Nephron progenitor cell (in vitro differentiated cells): ENCODE measurements around the gene RIPOR3.
A peak's percentile ranks its signal among the peaks of the same experiment; 100 is the strongest.

Experiments used
- DNase-seq: peaks from one replicate; pipeline ENCODE4 v3.0.0; 2021
- H3K27ac Mint-ChIP-seq: 2 replicates; pipeline ENCODE4 v1.8.0; 2021; ENCODE audit warnings: mild to moderate bottlenecking, moderate library complexity, mixed read lengths
- H3K27me3 Mint-ChIP-seq: 2 replicates; pipeline ENCODE4 v1.8.0; 2021; ENCODE audit warnings: mild to moderate bottlenecking, low read depth, mixed read lengths; ENCODE audit not compliant: poor library complexity
- H3K36me3 Mint-ChIP-seq: 2 replicates; pipeline ENCODE4 v1.8.0; 2021; ENCODE audit warnings: low read depth, mixed read lengths
- H3K4me1 Mint-ChIP-seq: 2 replicates; pipeline ENCODE4 v1.8.0; 2021; ENCODE audit warnings: mixed read lengths
- H3K4me3 Mint-ChIP-seq: 2 replicates; pipeline ENCODE4 v1.8.0; 2021; ENCODE audit warnings: mild to moderate bottlenecking, moderate library complexity, mixed read lengths
- H3K9me3 Mint-ChIP-seq: 2 replicates; pipeline ENCODE4 v1.8.0; 2021; ENCODE audit warnings: mild to moderate bottlenecking, moderate library complexity, mixed read lengths
- TF ChIP-seq, protein P1 (sequence below): fragments of 200-600 bp; sonication (generic); IDR thresholded peaks from 2 replicates; pipeline ENCODE4 v1.5.0; 2021; ENCODE audit warnings: antibody characterized with exemption

The RIPOR3 gene

DNA sequence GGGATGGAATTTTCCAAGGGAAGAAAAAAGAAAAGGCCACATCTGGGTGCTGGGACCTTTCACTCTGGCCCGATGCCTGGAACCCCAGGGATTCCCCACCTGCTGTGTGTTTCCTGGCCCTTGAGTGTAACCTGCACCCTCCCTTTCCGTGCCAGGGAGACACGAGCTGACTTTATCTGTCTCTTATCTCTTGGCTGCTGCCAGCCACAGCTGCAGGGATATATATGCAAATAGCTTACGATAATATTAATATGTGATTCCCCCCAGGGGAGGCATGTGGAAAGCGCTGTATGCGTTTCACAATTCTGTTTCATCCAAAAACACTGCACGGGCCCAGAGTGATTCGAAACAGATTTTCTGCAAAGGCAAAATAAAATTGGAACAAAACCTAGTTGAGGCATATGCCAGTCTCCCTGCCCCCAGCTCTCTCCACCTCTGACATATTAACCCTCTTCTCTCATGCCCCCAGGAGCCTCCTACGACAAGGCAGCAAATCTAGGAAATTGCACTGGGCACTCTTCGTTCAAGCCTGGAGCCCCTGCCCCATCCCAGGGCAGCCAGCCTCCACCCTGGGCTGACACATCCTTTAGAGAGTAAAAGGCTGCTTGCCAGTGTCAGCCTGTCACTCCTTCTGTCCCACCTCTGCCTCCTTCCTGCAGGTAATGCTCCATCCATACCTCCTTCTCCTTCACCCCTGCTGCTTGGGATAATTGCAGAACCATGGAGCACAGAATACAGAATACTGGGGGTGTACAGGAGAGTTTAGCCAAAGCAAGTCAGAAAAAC is 1.3 kb downstream of the RIPOR3 start:
- TF ChIP-seq, protein P1, sequence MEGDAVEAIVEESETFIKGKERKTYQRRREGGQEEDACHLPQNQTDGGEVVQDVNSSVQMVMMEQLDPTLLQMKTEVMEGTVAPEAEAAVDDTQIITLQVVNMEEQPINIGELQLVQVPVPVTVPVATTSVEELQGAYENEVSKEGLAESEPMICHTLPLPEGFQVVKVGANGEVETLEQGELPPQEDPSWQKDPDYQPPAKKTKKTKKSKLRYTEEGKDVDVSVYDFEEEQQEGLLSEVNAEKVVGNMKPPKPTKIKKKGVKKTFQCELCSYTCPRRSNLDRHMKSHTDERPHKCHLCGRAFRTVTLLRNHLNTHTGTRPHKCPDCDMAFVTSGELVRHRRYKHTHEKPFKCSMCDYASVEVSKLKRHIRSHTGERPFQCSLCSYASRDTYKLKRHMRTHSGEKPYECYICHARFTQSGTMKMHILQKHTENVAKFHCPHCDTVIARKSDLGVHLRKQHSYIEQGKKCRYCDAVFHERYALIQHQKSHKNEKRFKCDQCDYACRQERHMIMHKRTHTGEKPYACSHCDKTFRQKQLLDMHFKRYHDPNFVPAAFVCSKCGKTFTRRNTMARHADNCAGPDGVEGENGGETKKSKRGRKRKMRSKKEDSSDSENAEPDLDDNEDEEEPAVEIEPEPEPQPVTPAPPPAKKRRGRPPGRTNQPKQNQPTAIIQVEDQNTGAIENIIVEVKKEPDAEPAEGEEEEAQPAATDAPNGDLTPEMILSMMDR, result no peak
- Mint-ChIP-seq H3K9me3 (no peaks in the 10 kb centered on the region), H3K4me3 (peak overlapping the region; percentile 76), H3K4me1 (peaks cover 44% of the 10 kb centered on the region), H3K27me3 (peaks cover 38% of the 10 kb centered on the region), H3K36me3 (no peaks in the 10 kb centered on the region), H3K27ac (no peak overlapping the region)
- DNase-seq, result no peak

DNA sequence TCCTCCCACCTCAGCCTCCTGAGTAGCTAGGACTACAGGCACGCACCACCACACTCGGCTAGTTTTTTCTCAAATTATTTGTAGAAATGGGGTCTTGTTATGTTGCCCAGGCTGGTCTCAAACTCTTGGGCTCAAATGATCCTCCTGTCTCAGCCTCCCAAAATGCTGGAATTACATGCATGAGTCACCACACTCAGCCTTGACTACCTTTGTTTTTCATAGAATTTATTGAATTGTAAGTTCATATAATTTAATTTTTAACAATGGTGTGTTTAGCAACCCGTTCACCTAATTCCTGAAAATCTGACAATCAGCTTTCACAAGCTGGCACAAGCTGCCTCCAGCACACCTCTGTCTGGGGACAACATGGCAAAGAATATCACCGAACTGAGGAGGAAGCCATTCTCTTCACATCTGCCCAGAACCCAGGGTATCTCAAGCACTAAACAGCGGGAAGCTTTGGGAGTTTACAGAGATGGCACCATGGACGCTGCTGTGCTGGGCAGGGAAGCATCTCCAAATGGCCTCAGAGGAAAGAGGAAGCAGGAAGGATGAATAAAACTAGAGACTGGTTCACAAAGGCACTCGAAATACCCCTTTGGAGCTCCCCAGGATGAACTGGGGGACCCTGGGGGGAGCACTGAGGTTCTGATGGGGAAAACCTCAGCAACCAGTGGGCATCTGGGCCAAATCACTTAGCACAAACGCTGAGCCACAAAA is 2.9 kb downstream of the RIPOR3 start:
- Mint-ChIP-seq H3K9me3 (no peaks in the 10 kb centered on the region), H3K4me3 (no peak overlapping the region), H3K27ac (no peak overlapping the region), H3K36me3 (no peaks in the 10 kb centered on the region), H3K4me1 (peaks cover 35% of the 10 kb centered on the region), H3K27me3 (peaks cover 38% of the 10 kb centered on the region)
- DNase-seq, result no peak
- TF ChIP-seq, protein P1, result no peak

DNA sequence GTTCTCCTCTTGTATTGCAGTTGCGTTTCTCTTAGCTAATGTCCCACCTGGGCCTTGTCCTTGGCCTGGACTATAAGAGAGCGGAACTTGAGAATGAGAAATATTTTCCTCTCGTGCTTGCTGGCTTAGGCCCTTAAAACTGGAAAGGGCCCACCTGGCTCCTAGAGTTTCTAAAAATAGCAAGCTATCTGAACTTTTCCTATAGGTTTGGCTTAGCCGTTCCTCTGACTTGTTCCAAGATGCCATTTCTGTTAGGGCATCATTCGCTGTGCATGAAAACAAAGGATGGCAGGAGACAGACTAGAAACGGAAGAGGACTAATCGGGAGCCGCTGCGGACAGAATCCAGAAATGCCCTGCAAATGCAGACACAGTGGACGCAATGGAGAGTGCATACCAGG is 4.5 kb downstream of the RIPOR3 start:
- Mint-ChIP-seq H3K4me1 (peaks cover 28% of the 10 kb centered on the region), H3K4me3 (no peak overlapping the region), H3K27me3 (peaks cover 36% of the 10 kb centered on the region), H3K9me3 (no peaks in the 10 kb centered on the region), H3K36me3 (no peaks in the 10 kb centered on the region), H3K27ac (no peak overlapping the region)
- no peak for DNase-seq
- TF ChIP-seq, protein P1, result no peak

DNA sequence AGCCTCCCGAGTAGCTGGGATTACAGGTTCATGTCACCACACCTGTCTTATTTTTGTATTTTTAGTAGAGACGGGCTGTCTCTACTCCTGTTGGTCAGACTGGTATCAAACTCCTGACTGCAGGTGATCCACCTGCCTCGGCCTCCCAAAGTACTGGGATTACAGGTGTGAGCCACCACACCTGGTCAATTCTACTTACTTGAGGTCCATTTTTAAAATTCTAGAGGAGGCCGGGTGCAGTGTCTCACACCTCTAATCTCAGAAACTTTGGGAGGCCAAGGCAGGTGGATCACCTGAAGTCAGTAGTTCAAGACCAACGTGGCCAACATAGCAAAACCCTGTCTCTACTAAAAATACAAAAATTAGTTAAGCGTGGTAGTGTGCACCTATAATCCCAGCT is 7.8 kb downstream of the RIPOR3 start:
- Mint-ChIP-seq H3K36me3 (no peaks in the 10 kb centered on the region), H3K4me3 (no peak overlapping the region), H3K4me1 (peaks cover 22% of the 10 kb centered on the region), H3K9me3 (no peaks in the 10 kb centered on the region), H3K27ac (no peak overlapping the region), H3K27me3 (peaks cover 9% of the 10 kb centered on the region)
- TF ChIP-seq, protein P1, result no peak
- DNase-seq, result no peak

DNA sequence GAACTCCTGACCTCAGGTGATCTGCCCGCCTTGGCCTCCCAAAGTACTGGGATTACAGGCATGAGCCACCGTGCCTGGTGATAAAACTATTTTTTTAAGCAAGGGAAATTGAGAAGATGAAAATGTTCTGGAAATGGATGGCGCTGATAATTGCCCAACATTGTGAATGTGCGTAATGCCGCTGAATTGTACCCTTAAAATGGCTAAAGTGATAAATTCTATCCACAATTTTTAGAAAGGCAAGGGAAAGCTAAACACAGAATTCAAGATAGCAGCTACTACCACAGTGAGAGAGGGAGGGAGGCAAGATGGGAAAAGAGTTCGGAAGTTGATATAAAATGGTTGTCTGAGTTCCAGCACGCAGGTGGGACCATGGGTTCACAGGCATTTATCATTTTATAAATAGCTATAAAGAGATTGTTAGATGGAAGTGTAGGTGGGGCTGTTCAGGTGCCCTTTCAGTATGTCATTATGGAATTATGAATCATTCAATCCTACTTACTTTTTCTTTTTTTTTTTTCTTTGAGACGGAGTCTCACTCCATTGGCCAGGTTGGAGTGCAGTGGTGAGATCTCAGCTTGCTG is 8.3 kb downstream of the RIPOR3 start:
- Mint-ChIP-seq H3K9me3 (no peaks in the 10 kb centered on the region), H3K27ac (no peak overlapping the region), H3K4me3 (no peak overlapping the region), H3K36me3 (no peaks in the 10 kb centered on the region), H3K4me1 (peaks cover 27% of the 10 kb centered on the region), H3K27me3 (peaks cover 6% of the 10 kb centered on the region)
- TF ChIP-seq, protein P1, result no peak
- no peak for DNase-seq
